CD4-positive, alpha-beta T cell treated with Interleukin-6 for 4 hours (primary cell): ENCODE measurements around the gene DRC3.

Experiments used
- DNase-seq: peaks from one replicate; pipeline ENCODE4 v3.0.0-alpha.2; 2020; ENCODE audit warnings: mixed read lengths

The DRC3 gene

GRCh38 chr17:17970699-17971430, 1.8 kb upstream of the DRC3 start:
- DNase-seq = no peak

GRCh38 chr17:17971431-17972125, 1.1 kb upstream of the DRC3 start:
- DNase-seq = peak; percentile 34

GRCh38 chr17:17972952-17973254, 241 bp downstream of the DRC3 start:
- DNase-seq = no peak

- no peak for DNase-seq
These were observed 2.8 kb downstream of the DRC3 start for GRCh38 chr17:17975436-17975835.

GRCh38 chr17:17976931-17977570, 4.4 kb downstream of the DRC3 start:
- DNase-seq = no peak

GRCh38 chr17:17978481-17979424, 6.1 kb downstream of the DRC3 start:
- DNase-seq = no peak

- no peak for DNase-seq
These were observed 7.1 kb downstream of the DRC3 start for GRCh38 chr17:17979778-17980177.

GRCh38 chr17:17981330-17981729, 8.7 kb downstream of the DRC3 start:
- DNase-seq = no peak

- DNase-seq = no peak
These were observed 10.1 kb downstream of the DRC3 start for GRCh38 chr17:17982801-17983200.

- DNase-seq = no peak
These were observed 10.7 kb downstream of the DRC3 start for GRCh38 chr17:17983376-17983775.

GRCh38 chr17:17983776-17984175, 11.1 kb downstream of the DRC3 start:
- DNase-seq = no peak

- no peak for DNase-seq
These were observed 12.5 kb downstream of the DRC3 start for GRCh38 chr17:17985153-17985552.

- DNase-seq = no peak
These were observed 12.9 kb downstream of the DRC3 start for GRCh38 chr17:17985555-17985954.

GRCh38 chr17:17987187-17987896, 14.7 kb downstream of the DRC3 start:
- DNase-seq = no peak

- DNase-seq = no peak
These were observed 15.2 kb downstream of the DRC3 start for GRCh38 chr17:17987901-17988300.

- no peak for DNase-seq
These were observed 15.8 kb downstream of the DRC3 start for GRCh38 chr17:17988427-17988945.

- no peak for DNase-seq
These were observed 16.4 kb downstream of the DRC3 start for GRCh38 chr17:17989081-17989480.

GRCh38 chr17:17989618-17990017, 17.0 kb downstream of the DRC3 start:
- DNase-seq = no peak

- DNase-seq = no peak
These were observed 17.6 kb downstream of the DRC3 start for GRCh38 chr17:17990282-17990681.

- DNase-seq = no peak
These were observed 20.7 kb downstream of the DRC3 start for GRCh38 chr17:17993366-17993765.

GRCh38 chr17:17993852-17994251, 21.2 kb downstream of the DRC3 start:
- no peak for DNase-seq
